GM23248 (cell line): Measurements from ENCODE around the gene ERC2.

ENCODE experiments used
- EZH2 ChIP-seq: fragments of 200-600 bp; sonication (generic); IDR thresholded peaks from 2 replicates; pipeline ENCODE4 v1.6.1; 2018; ENCODE audit warnings: antibody characterized with exemption, mild to moderate bottlenecking; ENCODE audit not compliant: insufficient read depth, poor library complexity, severe bottlenecking
- EZH2phosphoT487 ChIP-seq: fragments of 200-600 bp; sonication (generic); IDR thresholded peaks from 2 replicates; pipeline ENCODE4 v1.6.1; 2018; ENCODE audit warnings: antibody characterized with exemption, moderate library complexity, mild to moderate bottlenecking, low read depth; ENCODE audit not compliant: insufficient read depth

- no peak for TF ChIP-seq EZH2
- TF ChIP-seq EZH2phosphoT487: no peak
Measured at GRCh38 chr3:56383092-56383491, 85.2 kb downstream of the ERC2 start.
